HG03025 (cell line): ENCODE data around the gene SLC16A8.

Experiments used
- ATAC-seq: cut with Tn5 transposase; IDR thresholded peaks from one replicate; pipeline ENCODE4 v1.9.1; 2021; ENCODE audit warnings: mild to moderate bottlenecking, moderate library complexity; ENCODE audit not compliant: unreplicated experiment, low FRiP score

The SLC16A8 gene

DNA sequence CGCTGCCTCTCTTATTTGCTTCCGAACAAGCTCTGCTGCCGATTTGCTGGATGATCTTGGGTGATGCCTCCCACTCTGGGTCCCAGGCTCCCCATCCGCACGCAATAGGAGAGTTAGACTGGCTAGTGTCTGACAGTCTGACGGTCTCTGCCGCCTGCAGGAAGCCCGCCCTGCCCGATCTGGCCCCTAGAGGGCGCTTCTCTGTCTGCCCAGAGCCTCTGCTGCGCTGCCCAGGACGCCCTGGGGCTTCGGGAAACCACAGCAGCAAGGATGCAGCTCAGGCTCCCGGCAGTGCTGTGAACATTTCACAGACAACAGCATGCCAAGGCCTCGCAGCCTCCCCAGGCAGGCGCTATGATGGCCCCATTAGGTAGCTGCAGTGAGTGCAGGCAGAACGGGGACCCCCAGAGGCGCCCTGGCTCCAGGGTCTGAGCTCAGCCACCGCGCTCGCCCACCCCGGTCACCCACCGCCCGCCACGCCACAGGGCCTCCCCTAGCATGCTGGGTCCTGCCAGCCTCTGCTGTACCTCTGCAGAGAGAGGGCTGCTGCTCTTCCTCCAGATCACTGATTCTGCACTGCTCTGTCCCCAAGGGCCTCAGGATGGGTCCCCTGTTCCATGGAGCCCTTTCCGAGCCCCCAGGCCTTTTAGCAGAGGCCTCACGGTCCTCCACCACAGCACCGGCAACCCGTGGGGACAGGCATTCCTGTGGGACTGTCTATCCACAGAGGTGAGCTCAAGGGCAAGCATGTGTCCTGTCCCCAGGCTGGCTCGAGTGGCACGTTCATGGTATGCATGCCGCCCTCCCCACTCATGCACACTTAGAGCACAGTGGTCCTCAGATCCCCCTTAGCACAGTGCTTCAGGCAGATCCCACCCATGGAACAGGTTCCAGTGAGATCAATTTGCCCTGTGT, 30.8 kb upstream of the SLC16A8 start:
- ATAC-seq, result no peak

GRCh38 chr22:38112381-38112780, 28.4 kb upstream of the SLC16A8 start:
- ATAC-seq, result no peak

- no peak for ATAC-seq
These were observed 28.0 kb upstream of the SLC16A8 start for GRCh38 chr22:38111925-38112355.

GRCh38 chr22:38110863-38111852, 27.2 kb upstream of the SLC16A8 start:
- ATAC-seq, result no peak

DNA sequence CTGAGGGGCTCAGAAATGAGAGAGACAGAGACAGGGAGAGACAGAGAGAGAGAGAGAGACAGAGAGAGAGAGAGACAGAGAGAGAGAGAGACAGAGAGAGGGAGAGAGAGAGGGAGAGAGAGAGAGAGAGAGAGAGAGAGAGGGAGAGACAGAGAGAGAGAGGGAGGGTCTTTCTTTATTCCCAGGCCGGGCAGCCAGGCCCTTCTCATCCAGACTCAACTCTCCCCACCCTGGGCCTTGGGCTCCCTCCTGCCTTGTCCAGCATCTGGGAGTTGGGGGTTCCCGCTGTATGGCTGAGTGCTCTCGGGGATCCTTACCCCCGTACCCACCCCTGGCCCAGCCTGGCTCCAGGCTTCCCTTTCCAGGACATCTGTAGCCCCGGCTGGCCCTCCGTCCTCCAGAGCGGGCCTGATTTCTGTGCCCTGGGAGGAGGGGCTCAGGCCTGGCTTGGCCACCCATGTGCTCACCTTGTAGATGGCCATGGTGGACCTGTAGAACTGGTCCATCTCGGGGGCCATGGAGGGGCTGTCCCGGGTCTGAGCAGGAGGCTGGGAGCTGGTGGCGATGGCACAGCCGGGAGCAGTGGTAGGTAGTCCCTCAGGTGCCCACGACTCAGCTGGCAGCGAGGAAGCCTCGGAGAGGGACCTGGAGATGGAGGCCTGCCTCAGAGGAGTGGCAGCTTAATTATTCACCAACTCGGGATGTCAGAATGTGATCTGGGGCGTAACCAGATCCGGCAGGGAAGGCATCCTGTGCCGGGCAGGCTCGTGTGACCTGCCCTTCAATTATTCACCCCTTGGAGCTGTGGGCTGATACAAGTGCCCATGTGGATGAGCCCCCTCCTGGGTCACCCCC, 26.3 kb upstream of the SLC16A8 start, which contains the start of gene BAIAP2L2:
Gene BAIAP2L2, minus strand, starts transcription at position 677 of the 855 bp plus-strand sequence. Its CDS starts 159 bp downstream, at position 518.
- no peak for ATAC-seq

- ATAC-seq, result no peak
These were observed 25.5 kb upstream of the SLC16A8 start for GRCh38 chr22:38109371-38110001.

DNA sequence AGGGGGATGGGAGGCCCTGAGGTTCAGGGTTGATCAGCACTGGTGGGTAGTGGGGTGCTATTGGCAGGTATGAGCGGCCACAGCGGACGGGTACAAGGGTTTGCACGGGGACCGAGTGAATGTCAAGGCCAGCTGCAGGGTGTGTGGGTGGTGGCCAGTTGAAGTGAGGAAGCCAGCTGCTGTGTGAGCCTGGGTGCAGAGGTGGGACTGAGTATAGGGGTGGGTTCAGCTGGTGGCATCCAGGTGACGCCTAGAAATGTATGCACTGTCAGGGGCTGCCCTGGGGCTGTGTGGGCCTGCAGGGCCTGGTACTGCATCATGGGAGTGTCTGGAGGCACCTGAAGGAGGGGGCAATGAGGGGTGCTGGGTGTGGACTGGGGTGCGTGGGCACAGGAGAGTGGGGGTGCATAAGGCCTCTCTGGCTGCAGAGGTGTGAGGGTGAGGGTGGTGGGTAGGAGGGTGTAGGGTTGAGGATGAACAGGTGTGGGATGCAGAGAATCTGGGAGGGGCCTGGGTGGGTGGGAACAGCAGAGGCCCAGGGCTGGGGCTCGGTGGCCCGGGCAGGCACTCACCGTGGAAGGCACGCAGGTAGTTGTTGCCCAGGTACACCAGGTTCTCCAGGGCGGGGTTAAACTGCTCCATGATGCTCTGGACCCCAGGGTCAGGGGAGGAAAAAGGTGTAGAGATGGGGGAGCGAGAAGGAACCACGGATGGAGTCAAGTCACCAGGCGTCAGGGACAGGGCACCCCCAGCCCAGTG, 24.8 kb upstream of the SLC16A8 start:
- ATAC-seq, result no peak

GRCh38 chr22:38107692-38108515, 23.9 kb upstream of the SLC16A8 start:
- no peak for ATAC-seq

GRCh38 chr22:38106814-38107578, 23.0 kb upstream of the SLC16A8 start:
- ATAC-seq, result no peak

DNA sequence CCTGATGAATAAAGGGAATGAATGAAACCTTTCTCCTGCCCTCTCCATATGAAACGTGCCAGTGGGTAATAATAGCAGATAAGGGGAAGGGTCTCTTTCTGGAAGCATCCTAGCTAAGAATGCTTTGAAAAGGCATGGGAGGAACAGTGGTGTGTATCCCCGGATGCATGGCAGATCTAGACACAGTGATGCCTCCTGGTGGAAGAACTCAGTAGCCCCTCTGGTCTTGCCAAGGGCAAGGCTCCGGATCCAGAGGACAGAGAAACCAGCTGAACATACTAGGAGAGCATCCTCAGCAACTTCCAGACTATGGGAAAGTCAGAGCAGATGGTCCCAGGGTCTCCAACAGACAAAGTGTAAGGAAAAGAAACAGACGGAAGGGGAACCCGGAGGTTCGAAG, 20.1 kb upstream of the SLC16A8 start:
- ATAC-seq, result no peak

DNA sequence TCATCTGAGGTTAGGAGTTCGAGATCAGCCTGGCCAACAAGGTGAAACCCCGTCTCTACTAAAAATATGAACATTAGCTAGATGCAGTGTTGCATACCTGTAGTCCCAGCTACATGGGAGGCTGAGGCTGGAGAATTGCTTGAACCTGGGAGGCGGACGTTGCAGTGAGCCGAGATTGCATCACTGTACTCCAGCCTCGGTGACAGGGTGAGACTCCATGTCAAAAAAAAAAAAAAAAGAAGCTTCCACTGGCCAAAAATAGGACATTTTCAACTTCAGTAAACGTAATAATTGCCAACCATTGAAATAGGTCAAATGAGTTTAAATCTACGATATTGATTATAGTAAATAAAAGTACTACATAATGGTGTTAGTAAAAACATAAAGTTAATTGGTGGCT, 19.7 kb upstream of the SLC16A8 start:
- no peak for ATAC-seq

- no peak for ATAC-seq
These were observed 14.6 kb upstream of the SLC16A8 start for GRCh38 chr22:38098410-38099249.

- no peak for ATAC-seq
These were observed 13.8 kb upstream of the SLC16A8 start for GRCh38 chr22:38097557-38098409.

DNA sequence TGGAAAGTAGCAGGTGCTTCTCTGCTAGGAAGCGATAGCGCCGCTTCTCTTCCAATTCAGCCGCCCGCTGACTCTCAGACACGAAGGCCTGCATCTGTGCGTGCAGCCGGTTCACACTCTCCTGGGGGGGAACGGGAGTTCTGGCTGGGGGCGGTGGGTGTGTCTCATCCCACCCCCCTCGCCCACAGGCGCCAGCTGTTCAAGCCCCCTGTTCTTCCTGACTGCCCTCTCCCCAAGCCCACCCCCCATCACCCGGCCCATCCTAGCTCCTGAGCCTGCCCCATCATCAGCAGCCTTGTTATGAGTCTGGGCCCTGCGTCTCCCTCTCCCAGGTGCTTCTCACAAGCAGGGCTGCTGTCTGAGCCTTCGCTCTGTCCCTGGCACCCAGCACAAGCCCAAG, 13.1 kb upstream of the SLC16A8 start:
- no peak for ATAC-seq

DNA sequence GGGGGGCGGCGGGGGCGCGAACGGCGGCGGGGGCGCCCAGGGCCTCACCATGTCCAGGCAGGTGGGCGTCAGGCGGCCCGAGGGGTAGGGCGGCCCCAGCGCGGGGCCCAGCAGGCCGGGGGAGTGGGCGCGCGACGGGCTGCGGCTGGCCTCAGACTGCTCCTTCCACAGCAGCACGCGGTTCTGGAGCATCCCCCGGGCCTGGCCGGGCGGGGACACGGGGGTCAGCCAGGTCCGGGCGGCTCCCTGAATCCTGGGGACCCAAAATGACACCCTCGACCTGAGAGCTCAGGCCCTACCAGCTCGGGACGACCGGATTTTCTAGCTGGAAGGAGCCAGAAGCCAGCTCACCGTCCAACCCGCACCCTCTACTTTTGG, 5.5 kb upstream of the SLC16A8 start:
- ATAC-seq, result no peak
